Left kidney (tissue), 2 donors: Measurements from ENCODE around the gene MND1. TPM values are rescaled to one million over a fixed set of nuclear protein-coding genes. Genes with fewer than 3 reads are reported as not detected.
A peak's percentile ranks its signal among the peaks of the same experiment; 100 is the strongest.
"Not testable (repeated sequence)": the region's sequence is repeated elsewhere in the genome, so short reads cannot be mapped to it uniquely, and the experiment has no call there.

Source experiments
- DNase-seq: peaks from one replicate; pipeline ENCODE4 v3.0.0-alpha.2; 2013
- polyA plus RNA-seq: library from polyadenylated mRNA; unstranded; fragments of 120-200 nt; gene quantifications from one replicate; pipeline ENCODE4 v1.2.1, GENCODE V29; 2013; ENCODE audit not compliant: insufficient read length

The MND1 gene
- polyA plus RNA-seq, 1 donor = 22.6 TPM

DNA sequence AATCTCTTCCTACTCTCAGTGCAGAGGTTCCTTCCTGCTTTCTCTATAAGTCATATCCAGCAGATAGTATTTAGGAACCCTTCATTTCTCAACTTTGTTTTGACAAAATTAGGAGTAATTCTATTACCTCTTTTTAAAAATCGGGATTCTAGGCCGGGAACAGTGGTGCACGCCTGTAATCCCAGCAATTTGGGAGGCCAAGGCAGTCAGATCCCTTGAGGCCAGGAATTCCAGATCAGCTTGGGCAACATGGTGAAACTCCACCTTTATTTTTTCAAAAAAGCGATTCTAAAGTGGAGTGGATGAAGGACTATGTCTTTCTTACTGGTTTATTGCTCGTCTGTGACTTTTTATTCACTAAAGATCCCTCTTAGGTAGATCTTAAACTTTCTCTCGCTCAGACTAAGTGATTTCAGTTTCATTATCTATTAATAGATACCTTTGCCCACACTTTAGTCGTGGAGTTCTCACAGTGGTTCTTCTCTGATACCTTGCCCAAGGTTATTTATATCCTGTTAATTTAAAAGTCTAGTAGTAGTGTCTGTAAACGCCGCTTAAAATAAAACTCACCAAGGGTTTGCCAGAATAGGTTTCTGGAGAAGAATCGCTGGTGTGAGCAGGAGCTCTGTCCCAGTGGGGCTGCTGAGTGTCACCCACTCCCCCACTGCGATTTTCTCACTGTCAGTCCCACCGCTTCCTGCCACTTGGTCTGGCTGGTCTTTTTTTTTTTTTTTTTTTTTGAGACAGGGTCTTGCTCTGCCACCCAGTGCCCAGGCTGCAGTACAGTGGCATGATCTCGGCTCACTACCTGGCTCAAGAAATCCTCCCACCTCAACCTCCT is 94.6 kb downstream of the MND1 start:
- DNase-seq = no peak

DNA sequence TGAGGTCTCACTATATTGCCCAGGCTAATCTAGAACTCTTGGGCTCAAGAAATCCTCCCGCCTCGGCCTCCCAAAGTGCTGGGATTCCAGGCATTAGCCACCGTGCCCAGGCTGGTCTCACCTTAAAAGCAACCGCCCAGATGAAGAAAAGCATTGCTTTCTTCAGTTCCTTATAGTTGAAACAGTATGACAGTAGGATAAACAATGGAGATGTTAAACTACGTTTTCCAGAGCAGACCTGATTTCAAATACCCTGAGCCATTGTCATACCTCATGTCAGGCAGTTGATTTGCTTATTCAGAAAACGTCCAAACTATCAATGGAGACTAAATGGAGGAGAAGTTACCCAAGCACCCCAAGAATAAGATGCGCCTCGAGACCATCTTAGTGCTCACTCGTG is 95.3 kb downstream of the MND1 start:
- no peak for DNase-seq

DNA sequence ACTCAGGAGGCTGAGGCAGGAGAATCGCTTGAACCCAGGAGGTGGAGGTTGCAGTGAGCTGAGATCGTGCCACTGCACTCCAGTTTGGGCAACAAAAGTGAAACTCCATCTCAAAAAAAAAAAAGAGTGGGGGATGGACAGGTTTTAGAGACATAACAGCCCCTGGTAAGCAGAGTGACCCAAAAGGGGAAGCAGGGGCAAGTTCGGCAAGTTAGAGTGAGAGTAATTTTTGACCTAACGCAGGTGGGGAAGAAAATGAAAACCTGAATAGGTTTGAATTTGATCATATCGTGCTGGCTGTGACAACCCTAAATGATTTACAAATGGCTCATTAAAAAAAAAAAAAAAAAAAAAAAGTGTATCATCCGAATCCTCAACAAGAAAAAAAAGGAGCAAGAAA is 96.0 kb downstream of the MND1 start:
- no peak for DNase-seq

DNA sequence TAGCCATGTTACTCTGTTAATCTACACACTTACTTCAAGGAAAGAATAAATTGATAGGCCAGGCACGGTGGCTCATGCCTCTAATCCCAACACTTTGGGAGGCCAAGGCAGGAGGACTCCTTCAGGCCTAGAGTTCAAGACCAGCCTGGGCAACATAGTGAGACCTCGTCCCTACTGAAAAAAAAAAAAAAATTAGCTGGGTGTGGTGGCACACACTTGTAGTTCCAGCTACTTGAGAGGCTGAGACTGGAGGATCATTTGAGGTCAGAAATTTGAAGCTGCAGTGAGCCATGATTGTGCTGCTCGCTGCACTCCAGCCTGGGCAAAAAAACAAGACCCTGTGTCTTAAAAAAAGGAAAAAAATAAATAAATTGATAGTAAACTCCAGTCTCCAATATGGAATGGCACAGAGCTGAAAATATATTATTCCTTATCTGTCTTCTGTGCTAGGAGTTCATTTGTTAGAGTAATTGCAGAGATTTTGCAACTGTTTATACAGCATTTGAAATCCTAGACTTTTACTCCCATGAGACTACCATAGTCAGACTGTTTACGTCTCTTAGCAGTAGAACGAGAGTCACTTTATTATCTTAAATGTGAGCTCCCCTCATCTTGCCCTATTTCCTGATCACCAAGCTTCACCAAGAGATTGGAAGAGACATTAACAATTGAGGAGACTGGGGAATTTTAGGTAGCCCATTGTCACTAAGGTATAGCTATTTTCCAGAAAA is 102.9 kb downstream of the MND1 start:
- DNase-seq = peak; percentile 59

DNA sequence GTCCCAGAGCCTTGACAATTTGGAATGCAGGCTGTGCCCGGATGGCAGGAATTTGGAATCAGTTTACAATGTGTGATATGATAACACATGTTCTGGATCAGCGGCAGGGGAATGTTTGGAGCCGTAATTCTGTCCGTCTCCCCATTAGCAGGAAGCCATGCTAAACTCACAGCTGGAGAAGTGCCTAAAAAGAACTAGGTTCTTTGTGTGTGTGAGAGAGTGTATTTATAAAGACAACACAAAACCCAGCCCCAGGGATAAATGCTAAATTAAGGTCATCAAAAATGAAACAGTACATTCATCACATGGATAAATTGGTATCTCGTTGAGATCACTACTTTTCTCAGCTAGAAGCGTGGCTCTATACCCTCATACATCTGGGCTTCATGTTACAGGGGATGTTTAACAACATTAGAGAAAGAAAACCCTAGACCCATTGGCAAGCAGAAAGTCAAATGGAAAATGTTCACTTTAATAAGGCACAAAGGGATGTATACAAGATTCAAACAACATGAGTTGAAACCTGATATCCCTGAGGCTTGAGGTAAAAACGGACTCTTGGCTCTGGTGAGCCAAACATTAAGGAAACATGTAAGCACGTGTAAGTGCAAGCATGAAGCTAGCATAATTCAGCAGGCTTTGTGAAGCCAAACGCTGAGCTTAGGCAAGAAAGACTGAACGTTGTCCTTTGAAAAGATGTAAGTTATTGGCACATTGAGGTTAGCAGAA is 103.7 kb downstream of the MND1 start:
- peak; percentile 72 for DNase-seq

DNA sequence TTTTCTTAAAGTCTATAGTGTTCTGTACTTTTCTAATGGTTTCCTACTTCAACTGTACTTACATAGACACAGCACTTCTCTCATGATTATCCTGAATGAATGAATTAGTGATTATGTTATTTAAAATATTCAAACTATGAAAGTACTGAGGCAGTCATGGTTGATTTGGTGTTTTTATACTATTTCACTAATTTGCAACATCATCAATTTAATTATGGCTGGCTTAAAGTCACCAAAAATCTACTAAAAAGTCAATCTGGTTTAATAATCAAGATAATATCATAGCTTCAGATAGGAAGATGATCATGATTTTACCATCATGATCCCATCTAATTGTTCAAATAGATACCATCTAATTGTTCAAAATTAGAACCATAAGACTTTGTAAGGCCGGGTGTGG is 104.8 kb downstream of the MND1 start:
- no peak for DNase-seq

DNA sequence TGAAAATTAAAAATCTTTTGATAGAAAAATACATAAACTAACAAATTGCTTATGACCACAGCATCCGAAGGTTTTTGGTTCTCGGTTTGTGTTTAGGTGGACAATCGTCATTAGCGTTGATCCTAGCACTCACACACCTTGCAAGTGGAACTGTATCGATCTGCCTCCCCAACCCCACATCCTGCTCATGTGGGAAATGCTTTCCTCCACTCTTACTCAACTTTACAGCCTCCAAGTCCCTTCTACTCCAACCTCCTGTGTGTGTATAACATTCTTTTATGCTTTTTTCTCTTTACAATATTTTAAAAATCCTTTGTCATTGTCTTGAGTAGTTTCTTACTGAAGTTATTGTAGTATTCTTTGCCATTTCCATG is 106.0 kb downstream of the MND1 start:
- no peak for DNase-seq

DNA sequence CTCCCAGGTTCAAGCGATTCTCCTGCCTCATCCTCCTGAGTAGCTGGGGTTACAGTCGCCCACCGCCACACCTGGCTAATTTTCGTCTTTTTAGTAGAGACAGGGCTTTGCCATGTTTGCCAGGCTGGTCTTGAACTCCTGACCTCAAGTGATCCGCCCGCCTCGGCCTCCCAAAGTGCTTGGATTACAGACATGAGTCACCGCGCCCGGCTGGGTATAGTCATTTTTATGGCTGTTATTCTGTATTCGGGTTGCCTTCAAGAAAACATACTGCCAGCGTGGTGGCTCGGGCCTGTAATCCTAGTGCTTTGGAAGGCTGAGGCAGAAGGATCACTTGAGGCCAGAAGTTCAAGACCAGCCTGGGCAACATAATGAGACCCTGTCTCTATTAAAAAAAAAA is 106.7 kb downstream of the MND1 start:
- not testable (repeated sequence) for DNase-seq

DNA sequence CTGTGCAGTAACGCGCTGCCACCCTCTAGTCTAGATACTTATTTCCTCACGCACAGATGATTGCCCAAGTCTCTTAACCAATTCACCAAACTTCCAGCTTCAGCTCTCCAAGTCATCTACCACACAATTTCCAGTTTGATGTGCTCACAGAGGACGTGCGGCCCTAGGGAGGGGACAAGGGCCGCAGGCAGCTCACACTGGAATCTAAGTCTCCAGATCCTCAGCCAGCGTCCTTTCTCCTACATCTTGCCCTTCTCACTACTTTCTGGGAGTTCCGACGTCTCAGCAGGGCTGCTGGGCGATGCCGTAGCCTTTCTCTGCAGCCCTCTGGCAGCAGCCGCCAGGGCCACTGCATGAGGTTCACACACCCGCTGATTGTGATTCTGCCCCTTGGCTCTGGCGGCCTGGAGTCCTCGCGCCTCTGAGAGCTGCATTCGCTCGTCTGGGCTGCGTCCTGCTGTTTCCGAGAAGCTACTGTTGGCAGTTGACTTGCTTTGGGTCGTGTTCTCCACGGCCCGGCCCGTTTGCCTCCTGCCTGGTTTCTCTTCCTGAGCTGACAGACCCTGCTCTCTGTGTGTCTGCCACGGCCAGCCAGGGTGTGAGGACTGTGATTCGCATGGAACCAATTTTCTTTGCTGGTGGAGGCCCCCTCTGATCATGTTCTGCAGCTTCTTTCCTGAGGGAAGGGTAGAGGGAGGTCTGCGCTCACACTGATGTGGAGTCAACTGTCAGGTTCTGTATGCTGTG is 107.6 kb downstream of the MND1 start:
- no peak for DNase-seq

DNA sequence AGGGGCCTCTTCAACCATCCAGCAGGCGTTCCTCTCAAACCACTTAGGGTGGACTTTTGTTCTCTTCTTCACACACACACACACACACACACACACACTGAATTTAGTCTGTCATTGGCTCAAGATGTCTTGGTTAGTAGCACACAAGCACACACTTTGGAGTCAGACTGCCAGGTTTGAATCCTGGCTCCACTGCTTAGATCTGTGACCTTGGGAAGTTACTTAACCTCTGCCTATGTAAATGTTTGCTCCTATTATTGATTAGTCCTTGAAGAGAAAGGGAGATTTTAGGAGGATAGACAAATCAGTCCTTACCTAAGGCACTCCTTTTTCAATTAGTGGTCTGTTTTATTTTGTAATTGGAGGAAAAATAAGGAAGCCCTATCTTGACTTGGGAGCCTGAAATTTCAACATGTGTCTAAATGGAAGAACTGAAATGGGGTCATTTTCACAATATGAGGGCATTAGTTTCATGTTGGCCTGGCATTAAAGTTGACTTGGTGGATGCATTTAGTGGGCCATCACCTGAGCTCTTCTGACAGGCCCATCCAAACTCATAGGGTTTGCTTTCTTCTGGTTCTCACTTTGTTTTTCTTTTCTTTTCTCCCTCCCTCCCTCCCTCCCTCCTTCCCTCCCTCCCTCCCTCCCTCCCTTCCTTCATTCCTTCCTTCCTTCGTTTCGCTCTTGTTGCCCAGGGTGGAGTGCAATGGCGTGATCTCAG is 108.3 kb downstream of the MND1 start:
- DNase-seq = no peak

DNA sequence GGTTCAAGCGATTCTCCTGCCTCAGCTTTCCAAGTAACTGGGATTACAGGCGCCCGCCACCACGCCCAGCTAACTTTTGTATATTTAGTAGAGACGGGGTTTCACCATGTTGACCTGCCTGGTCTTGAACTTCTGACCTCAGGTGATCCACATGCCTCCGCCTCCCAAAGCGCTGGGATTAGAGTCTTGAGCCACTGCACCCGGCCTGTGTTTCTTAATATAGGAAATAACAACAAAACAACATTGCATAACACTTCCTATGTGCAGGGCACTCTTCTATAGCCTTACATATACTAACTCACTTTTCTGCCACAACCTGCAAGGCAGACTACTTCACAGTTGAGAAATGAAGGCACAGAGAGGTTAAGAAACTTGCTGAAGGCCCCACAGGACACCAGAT is 108.9 kb downstream of the MND1 start:
- DNase-seq = no peak

DNA sequence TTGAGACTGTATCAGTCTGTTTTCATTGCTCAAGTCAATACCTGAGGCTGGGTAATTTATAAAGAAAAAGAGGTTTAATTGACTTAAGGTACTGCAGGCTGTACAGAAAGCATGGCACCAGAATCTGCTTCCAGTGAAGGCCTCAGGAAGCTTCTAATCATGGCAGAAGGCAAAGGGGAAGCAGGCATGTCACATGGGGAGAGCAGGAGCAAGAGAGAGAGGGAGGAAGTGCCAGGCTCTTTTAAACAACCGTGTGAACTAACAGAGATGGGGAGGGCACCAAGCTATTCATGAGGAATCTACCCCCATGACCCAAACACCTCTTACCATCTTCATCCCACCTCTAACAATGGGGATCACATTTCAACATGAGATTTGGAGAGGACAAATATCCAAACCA is 114.5 kb downstream of the MND1 start:
- no peak for DNase-seq

DNA sequence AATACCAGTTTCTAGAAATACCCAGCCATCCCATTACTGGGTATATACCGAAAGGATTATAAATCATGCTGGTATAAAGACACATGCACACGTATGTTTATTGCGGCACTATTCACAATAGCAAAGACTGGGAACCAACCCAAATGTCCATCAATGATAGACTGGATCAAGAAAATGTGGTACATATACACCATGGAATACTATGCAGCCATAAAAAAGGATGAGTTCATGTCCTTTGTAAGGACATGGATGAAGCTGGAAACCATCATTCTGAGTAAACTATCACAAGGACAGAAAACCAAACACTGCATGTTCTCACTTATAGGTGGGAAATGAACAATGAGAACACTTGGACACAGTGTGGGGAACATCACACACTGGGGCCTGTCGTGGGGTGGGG is 117.1 kb downstream of the MND1 start:
- DNase-seq = not testable (repeated sequence)

DNA sequence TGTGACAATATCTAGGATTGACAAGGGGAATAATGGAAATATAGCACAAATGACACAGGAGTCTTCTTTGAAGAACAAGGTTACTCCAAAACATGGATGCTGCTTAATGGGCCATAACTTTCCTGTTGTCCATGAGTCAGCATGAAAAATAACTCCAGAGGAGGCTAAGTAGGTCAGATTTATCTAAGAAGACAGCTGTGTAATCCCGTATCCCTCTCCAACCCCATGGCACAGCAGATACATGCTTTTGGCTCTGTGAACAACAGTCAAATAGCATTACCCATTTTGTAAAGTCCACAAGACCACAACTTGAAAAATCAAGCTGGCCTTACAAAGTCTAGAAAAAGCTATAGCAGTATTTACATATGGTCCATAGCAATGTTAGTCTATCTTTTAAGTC is 119.6 kb downstream of the MND1 start:
- DNase-seq = no peak

Other genes starting within 250 kb of the MND1 start
- gene TRIM2, start 140.2 kb upstream of the MND1 start, polyA plus RNA-seq = 78.6 TPM
- 36.6 TPM for gene TMEM131L, start 121.7 kb downstream of the MND1 start, polyA plus RNA-seq